Rectal smooth muscle tissue (tissue), 1 donor: ENCODE measurements around the gene OR8D4.
"Not testable (repeated sequence)": the region's sequence is repeated elsewhere in the genome, so short reads cannot be mapped to it uniquely, and the experiment has no call there.

Experiments
- H3K27ac ChIP-seq: one replicate; pipeline ENCODE4 v1.7.0; 2013; ENCODE audit warnings: low read depth, low read length, inconsistent platforms
- H3K27me3 ChIP-seq: one replicate; pipeline ENCODE4 v1.7.0; 2013; ENCODE audit warnings: low read length; ENCODE audit not compliant: control insufficient read depth, insufficient read depth
- H3K36me3 ChIP-seq: one replicate; pipeline ENCODE4 v1.7.0; 2013; ENCODE audit warnings: low read length; ENCODE audit not compliant: control insufficient read depth, insufficient read depth
- H3K4me1 ChIP-seq: one replicate; pipeline ENCODE4 v1.7.0; 2013; ENCODE audit warnings: low read length; ENCODE audit not compliant: control insufficient read depth, insufficient read depth
- H3K4me3 ChIP-seq: one replicate; pipeline ENCODE4 v1.7.0; 2013; ENCODE audit warnings: low read length
- H3K9ac ChIP-seq: one replicate; pipeline ENCODE4 v1.7.0; 2013; ENCODE audit warnings: low read length

OR8D4 gene

DNA sequence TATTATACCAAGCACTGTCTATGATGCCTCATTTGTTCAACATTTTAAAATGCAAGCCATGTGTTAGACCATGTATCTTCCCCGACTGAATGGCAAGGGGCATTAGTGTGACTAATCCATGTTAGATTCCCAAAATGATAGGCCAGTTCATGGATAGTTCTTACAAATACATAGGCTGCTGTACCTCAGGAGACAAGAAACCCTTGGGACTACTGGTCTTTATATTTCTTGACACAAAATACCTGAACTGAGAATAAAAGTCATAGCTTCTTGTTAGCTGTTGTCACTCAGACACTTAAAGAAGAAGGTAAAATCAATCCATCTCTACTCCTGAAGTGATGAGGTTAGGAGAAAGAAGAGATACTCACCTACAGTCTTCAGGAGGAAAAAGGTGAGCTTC lies at the start of gene OR8D4:
Gene OR8D4 (plus strand): TSS at position 301 of the 400 bp plus-strand sequence. CDS start 4,265 bp downstream, outside the sequence.
- Histone ChIP-seq H3K4me3 (no peak within 1 kb of the TSS), H3K9ac (no peak within 1 kb of the TSS), H3K27ac (no peak within 1 kb of the TSS), H3K4me1 (no peaks in the 10 kb centered on the region), H3K36me3 (no peaks in the 10 kb centered on the region), H3K27me3 (no peaks in the 10 kb centered on the region)

DNA sequence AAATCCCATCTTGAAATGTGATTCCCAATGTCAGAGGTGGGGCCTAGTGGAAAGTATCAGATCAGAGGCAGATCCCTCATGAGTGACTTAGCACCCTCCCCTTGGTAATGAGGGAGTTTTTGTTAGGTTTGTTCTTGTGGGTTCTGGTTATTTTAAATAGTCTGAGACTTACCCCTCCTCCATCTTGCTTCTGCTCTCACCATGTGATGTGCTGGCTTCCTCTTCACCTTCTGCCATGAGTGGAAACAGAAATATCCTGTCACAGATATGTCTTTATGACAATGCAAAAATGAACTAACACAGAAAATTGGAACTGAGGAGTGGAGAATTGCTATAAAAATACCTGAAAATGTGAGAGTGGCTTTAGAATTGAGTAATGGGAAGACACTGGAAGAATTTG lies 49.6 kb upstream of the OR8D4 start:
- Histone ChIP-seq H3K4me3 (no peak overlapping the region), H3K36me3 (no peaks in the 10 kb centered on the region), H3K4me1 (no peaks in the 10 kb centered on the region), H3K27ac (no peak overlapping the region), H3K27me3 (no peaks in the 10 kb centered on the region), H3K9ac (no peak overlapping the region)

DNA sequence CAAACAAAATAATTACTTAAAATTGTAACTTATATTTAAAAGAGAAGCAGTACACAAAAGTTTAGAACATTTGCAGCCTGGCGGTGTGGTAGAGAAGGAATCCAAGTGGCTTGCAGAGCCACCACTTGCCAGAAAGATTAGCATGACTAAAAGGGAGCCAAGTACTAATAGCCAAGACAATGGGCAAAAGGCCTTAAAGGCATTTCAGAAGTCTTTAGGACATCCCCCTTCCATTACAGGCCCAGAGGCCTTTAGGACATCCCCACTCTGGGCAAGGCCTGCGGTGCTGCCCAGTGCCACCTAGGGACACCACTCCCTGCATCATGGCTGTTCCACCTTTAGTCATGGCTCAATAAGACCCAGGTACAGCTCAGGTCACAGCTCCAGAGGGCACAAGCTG lies 48.9 kb upstream of the OR8D4 start:
- Histone ChIP-seq H3K9ac (no peak overlapping the region), H3K36me3 (no peaks in the 10 kb centered on the region), H3K27me3 (no peaks in the 10 kb centered on the region), H3K4me3 (no peak overlapping the region), H3K27ac (no peak overlapping the region), H3K4me1 (no peaks in the 10 kb centered on the region)

DNA sequence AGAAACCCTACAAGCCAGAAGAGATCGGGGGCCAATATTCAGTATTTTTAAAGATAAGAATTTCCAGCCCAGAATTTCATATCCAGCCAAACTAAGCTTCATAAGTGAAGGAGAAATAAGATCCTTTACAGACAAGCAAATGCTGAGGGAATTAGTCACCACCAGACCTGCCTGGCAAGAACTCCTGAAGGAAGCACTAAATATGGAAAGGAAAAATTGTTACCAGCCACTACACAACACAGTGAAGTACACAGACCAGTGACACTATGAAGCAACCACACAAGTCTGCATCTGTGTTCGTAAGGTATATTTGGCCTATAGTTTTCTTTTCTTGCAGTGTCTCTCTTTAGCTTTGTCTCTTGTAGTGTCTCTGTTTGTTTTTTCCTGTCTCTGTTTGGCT lies 45.5 kb upstream of the OR8D4 start:
- no peak overlapping the region for H3K9ac ChIP-seq
- no peaks in the 10 kb centered on the region for H3K4me1 ChIP-seq
- no peaks in the 10 kb centered on the region for H3K36me3 ChIP-seq
- H3K4me3 ChIP-seq, result no peak overlapping the region
- no peaks in the 10 kb centered on the region for H3K27me3 ChIP-seq
- H3K27ac ChIP-seq, result no peak overlapping the region

DNA sequence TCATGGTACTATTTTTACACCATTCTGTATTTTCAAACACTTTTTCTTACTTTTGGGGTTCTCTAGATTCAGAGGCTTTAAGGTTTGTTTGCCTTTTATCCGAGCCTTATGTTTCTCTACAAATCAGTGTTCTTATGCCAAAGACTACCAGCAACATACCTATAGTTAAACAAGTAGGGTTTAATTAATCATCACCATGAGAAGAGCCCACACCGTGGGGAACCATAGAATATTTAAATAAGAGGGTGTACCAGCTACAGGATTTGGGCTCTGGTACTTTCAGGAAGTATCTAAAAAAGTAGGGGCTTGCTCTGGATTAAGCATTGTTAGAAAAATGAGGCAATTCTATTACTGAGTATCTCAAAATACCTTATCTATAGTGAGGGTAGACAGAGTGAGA lies 42.2 kb upstream of the OR8D4 start:
- Histone ChIP-seq H3K27me3 (no peaks in the 10 kb centered on the region), H3K27ac (no peak overlapping the region), H3K4me3 (no peak overlapping the region), H3K36me3 (no peaks in the 10 kb centered on the region), H3K9ac (no peak overlapping the region), H3K4me1 (no peaks in the 10 kb centered on the region)

DNA sequence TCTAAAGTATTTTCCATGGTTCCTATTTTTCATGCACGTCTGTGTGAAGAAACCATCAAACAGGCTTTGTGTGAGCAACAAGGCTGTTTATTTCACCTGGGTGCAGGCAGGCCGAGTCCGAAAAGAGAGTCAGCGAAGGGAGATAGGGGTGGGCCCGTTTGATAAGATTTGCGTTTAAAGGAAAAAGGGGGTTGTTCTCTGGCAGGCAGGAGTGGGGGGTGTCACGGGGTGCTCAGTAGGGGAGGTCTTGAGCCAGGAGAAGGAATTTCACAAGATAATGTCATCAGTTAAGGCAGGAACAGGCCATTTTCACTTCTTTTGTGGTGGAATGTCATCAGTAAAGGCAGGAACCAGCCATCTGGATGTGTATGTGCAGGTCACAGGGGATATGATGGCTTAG lies 36.7 kb upstream of the OR8D4 start:
- H3K27ac ChIP-seq, H3K4me1 ChIP-seq, H3K36me3 ChIP-seq, H3K9ac ChIP-seq, H3K4me3 ChIP-seq, H3K27me3 ChIP-seq: not testable (repeated sequence)

DNA sequence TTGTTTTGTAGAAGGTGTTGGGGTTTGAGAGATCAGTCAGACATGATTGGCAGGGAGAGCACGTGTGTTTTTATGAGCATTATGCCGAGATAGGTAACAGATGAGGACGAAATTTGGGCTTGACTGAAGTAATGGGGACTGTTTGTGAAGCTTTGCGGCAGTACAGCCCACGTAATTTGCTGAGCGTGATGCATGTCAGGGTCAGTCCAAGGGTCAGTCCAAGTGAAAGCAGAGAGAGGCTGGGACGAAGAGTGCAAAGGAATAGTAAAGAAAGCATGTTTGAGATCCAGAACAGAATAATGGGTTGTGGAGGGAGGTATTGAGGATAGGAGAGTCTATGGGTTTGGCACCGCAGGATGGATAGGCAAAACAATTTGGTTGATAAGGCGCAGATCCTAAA lies 34.2 kb upstream of the OR8D4 start:
- not testable (repeated sequence) for H3K27me3 ChIP-seq, H3K4me1 ChIP-seq, H3K27ac ChIP-seq, H3K36me3 ChIP-seq, H3K4me3 ChIP-seq, H3K9ac ChIP-seq

DNA sequence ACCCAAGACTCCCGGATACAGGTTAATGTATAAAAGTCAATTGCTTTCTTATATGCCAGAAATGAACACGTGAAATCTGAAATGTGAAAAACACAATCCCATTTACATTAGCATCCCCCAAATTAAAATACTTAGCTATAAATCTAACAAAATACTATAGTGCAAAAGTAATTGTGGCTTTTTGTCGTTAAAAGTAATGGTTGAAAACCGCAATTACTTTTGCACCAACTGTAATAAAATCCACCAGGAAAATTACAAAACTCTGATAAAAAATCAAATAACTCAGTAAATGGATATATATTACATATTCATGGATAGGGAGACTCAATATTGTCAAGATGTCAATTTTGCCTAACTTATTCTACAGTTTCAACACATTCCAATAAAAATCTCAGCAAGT lies 21.1 kb upstream of the OR8D4 start:
- no peaks in the 10 kb centered on the region for H3K4me1 ChIP-seq
- no peaks in the 10 kb centered on the region for H3K27me3 ChIP-seq
- H3K36me3 ChIP-seq, result no peaks in the 10 kb centered on the region
- no peak overlapping the region for H3K4me3 ChIP-seq
- no peak overlapping the region for H3K9ac ChIP-seq
- no peak overlapping the region for H3K27ac ChIP-seq

DNA sequence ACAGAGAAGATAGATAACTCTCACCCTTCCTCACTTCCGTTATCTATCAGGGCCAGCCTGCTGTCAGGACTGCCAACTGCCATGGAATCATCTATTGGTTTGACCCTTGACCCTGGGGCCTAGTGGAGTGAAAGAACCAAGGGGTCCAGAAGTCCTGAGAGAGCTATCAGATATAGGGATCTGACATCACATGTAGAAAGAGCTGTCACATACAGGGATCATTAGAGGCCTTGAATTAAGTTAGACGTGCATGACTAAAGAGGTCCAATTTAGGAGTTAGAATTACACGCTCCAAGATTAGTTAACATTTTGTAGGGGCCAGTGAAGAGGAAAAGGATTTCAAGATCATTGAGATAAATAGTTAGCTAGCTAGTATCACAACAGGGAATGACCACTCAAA lies 16.4 kb upstream of the OR8D4 start, which contains the start of gene TMEM225:
Gene TMEM225 (minus strand): TSS at position 101 of the 400 bp plus-strand sequence. CDS start 245 bp downstream, outside the sequence.
- Histone ChIP-seq H3K27ac (no peak within 1 kb of the TSS), H3K9ac (no peak within 1 kb of the TSS), H3K36me3 (no peaks in the 10 kb centered on the region), H3K4me3 (no peak within 1 kb of the TSS), H3K27me3 (no peaks in the 10 kb centered on the region), H3K4me1 (no peaks in the 10 kb centered on the region)

DNA sequence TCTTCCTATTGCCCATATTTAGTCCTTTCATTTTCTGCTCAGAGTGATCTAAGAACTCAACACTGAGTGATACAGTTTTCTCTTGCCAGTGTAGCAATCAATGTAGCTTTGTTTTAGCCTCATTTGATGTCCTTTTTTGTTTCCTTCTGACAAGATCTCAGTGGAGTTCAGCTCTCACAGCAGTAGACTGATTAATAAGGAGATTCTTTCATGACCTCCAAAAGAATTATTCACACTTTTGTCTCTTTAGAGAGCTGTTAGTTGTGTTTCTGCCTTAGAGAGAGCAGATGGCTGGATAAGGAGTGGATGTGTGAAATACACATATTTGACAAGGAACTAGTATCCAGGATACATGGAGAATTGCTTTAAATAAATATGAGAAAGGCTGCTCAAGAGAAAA lies 9.9 kb upstream of the OR8D4 start:
- Histone ChIP-seq H3K36me3 (no peaks in the 10 kb centered on the region), H3K9ac (no peak overlapping the region), H3K4me1 (no peaks in the 10 kb centered on the region), H3K4me3 (no peak overlapping the region), H3K27ac (no peak overlapping the region), H3K27me3 (no peaks in the 10 kb centered on the region)

DNA sequence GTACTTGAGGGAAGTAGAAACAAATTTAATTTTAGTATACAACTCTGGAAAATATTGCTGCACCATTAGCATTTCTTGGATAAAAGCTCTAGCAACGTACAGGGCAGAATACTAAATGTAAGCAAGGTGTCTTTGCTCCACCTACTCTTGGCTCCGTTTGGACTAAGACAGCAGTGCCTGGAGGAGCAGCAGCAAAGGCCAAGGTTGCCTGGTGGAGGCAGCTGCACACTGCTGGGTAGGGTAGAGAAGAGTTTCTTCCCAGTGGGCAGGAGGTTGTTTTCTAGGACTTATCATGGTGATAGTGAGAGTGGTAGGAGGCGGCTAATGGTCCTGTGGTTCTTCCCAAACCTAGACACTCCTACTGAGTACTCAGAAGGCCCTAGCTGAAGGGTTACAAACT lies 2.2 kb upstream of the OR8D4 start:
- no peak overlapping the region for H3K9ac ChIP-seq
- H3K27me3 ChIP-seq, result no peaks in the 10 kb centered on the region
- H3K36me3 ChIP-seq, result no peaks in the 10 kb centered on the region
- no peaks in the 10 kb centered on the region for H3K4me1 ChIP-seq
- H3K4me3 ChIP-seq, result no peak overlapping the region
- no peak overlapping the region for H3K27ac ChIP-seq

DNA sequence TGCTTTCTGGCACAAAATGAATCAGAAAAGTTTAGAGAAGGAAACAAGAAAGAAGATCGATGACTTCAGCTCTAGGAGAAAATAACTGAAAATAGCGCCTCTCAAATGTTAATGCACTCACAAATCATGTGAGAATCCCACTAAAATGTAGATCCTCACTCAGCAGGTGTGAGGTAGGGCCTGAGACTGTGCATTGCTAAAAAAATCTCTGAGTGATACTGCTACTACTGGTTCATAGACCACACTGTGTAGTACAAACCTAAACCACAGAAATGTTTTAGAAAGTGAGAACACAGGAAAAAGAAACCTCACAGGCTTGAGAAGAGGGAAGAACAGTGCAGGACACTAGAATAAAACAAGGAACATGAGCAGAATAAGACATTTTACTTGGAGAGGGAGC lies 2.0 kb downstream of the OR8D4 start:
- H3K36me3 ChIP-seq, result no peaks in the 10 kb centered on the region
- H3K4me3 ChIP-seq, result no peak overlapping the region
- H3K27me3 ChIP-seq, result no peaks in the 10 kb centered on the region
- no peaks in the 10 kb centered on the region for H3K4me1 ChIP-seq
- H3K9ac ChIP-seq, result no peak overlapping the region
- no peak overlapping the region for H3K27ac ChIP-seq

DNA sequence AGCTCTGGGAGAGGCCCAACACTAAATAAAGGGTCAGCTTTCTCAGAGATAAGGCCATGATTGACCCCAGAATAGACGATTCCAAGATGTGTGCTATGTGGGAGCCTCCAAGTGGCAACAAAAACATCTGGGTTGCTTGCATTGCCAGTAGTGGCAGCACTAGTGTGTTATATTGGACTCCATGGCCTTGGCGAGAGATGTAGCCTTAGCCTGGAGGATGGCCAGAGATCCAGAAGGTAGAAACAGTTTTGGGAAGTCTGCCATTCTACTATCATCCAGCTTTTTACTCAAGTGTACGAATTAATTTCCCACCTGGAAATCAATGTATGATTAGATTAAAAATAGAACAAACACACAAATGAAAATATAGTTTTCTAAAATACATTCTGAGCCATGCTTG lies 3.0 kb downstream of the OR8D4 start:
- Histone ChIP-seq H3K4me3 (no peak overlapping the region), H3K4me1 (no peaks in the 10 kb centered on the region), H3K27ac (no peak overlapping the region), H3K27me3 (no peaks in the 10 kb centered on the region), H3K9ac (no peak overlapping the region), H3K36me3 (no peaks in the 10 kb centered on the region)
